ENCODE data around the gene ATP2B2.

ATP2B2 gene

GRCh38 chr3:10434938-10435336 lies 70.4 kb downstream of the ATP2B2 start:
- no peaks in the 10 kb centered on the region for H3K4me1 ChIP-seq (ENCODE audit: low read depth, poor library complexity, severe bottlenecking)
- no peak overlapping the region for H2AFZ ChIP-seq (ENCODE audit: low read depth)
- H3K79me2 ChIP-seq (ENCODE audit: insufficient read depth, low read depth): no peaks in the 10 kb centered on the region
- no peaks in the 10 kb centered on the region for H3K36me3 ChIP-seq (ENCODE audit: insufficient read depth)
- H3K27me3 ChIP-seq (ENCODE audit: insufficient read depth, low read depth): no peaks in the 10 kb centered on the region
- no peak overlapping the region for H3K27ac ChIP-seq
- H3K9ac ChIP-seq: no peak overlapping the region
- no peak overlapping the region for H3K4me3 ChIP-seq (IDR thresholded peaks at IDR 0.05; ENCODE audit: insufficient read depth, low read depth, low read length)
- TF ChIP-seq, protein P1, sequence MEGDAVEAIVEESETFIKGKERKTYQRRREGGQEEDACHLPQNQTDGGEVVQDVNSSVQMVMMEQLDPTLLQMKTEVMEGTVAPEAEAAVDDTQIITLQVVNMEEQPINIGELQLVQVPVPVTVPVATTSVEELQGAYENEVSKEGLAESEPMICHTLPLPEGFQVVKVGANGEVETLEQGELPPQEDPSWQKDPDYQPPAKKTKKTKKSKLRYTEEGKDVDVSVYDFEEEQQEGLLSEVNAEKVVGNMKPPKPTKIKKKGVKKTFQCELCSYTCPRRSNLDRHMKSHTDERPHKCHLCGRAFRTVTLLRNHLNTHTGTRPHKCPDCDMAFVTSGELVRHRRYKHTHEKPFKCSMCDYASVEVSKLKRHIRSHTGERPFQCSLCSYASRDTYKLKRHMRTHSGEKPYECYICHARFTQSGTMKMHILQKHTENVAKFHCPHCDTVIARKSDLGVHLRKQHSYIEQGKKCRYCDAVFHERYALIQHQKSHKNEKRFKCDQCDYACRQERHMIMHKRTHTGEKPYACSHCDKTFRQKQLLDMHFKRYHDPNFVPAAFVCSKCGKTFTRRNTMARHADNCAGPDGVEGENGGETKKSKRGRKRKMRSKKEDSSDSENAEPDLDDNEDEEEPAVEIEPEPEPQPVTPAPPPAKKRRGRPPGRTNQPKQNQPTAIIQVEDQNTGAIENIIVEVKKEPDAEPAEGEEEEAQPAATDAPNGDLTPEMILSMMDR (conservative IDR thresholded peaks at IDR 0.05; ENCODE audit: low read depth, low read length): no peak
- H3K4me2 ChIP-seq: no peak overlapping the region
- H4K20me1 ChIP-seq (ENCODE audit: insufficient read depth): no peaks in the 10 kb centered on the region

GRCh38 chr3:10434144-10434937 lies 71.0 kb downstream of the ATP2B2 start:
- Histone ChIP-seq H3K4me3 (IDR thresholded peaks at IDR 0.05; ENCODE audit: insufficient read depth, low read depth, low read length) (no peak overlapping the region), H3K9ac (no peak overlapping the region), H3K4me1 (ENCODE audit: low read depth, poor library complexity, severe bottlenecking) (no peaks in the 10 kb centered on the region), H4K20me1 (ENCODE audit: insufficient read depth) (no peaks in the 10 kb centered on the region), H3K27ac (no peak overlapping the region), H3K79me2 (ENCODE audit: insufficient read depth, low read depth) (no peaks in the 10 kb centered on the region), H3K27me3 (ENCODE audit: insufficient read depth, low read depth) (no peaks in the 10 kb centered on the region), H3K4me2 (no peak overlapping the region), H2AFZ (ENCODE audit: low read depth) (no peak overlapping the region), H3K36me3 (ENCODE audit: insufficient read depth) (no peaks in the 10 kb centered on the region)
- TF ChIP-seq, protein P1 (conservative IDR thresholded peaks at IDR 0.05; ENCODE audit: low read depth, low read length): no peak

DNA sequence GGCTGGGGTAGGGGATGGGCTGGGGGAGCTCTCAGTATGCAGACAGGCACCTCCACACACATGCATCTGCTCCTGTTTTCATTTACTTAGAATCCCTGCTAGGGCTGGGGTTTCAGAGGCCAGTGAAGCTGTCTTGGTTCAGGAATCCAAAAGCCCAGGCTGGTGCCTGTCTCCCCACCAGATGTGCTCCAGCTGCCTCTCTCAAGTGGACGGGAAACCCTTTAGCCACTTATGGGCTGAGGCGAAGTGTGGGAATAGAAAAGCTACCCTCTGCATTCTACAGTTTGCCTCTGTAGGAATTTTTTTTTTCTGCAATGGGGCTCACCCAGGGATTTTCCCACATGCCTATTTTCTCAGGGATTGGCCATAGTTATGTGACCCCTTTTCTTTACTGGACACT lies 72.5 kb downstream of the ATP2B2 start:
- H3K79me2 ChIP-seq (ENCODE audit: insufficient read depth, low read depth): no peaks in the 10 kb centered on the region
- no peak overlapping the region for H2AFZ ChIP-seq (ENCODE audit: low read depth)
- H4K20me1 ChIP-seq (ENCODE audit: insufficient read depth): no peaks in the 10 kb centered on the region
- H3K27ac ChIP-seq: no peak overlapping the region
- H3K27me3 ChIP-seq (ENCODE audit: insufficient read depth, low read depth): no peaks in the 10 kb centered on the region
- TF ChIP-seq, protein P1 (conservative IDR thresholded peaks at IDR 0.05; ENCODE audit: low read depth, low read length): no peak
- no peak overlapping the region for H3K4me3 ChIP-seq (IDR thresholded peaks at IDR 0.05; ENCODE audit: insufficient read depth, low read depth, low read length)
- H3K9ac ChIP-seq: no peak overlapping the region
- no peaks in the 10 kb centered on the region for H3K4me1 ChIP-seq (ENCODE audit: low read depth, poor library complexity, severe bottlenecking)
- no peak overlapping the region for H3K4me2 ChIP-seq
- no peaks in the 10 kb centered on the region for H3K36me3 ChIP-seq (ENCODE audit: insufficient read depth)

DNA sequence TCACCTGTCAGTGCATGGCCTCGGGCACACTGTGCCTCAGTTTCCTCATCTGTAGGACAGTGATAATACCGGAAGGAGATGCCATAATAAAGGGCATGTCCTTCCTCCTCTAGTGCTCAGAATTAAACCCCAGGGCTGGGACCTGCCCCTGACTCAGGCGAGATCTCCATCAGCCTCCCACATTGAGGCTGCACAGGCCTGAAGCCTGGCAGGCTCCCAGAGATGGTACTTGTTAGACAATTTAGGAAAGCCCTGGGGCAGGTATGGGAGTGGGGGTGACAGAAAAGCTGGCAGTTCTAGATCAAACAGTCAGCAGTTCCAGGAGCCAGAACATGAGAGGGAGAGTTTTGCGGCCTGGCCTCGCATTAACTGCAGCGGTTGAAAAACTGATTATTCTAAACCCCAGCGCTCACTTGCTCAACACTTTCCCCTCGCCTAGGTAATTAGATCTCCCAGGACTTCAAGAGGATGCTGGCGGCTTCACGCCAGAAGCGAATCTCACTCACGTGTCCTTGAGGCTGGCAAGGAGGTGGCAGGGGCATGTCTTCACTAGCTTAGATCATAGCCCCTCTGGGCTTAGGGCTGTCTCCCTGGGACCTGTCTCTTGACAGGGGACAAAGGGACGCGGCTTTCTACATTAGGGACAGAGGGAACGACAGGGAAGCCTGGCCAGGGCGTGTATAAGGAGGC lies 73.1 kb downstream of the ATP2B2 start:
- H3K4me1 ChIP-seq (ENCODE audit: low read depth, poor library complexity, severe bottlenecking): no peaks in the 10 kb centered on the region
- TF ChIP-seq, protein P1 (conservative IDR thresholded peaks at IDR 0.05; ENCODE audit: low read depth, low read length): no peak
- H3K36me3 ChIP-seq (ENCODE audit: insufficient read depth): no peaks in the 10 kb centered on the region
- H3K4me3 ChIP-seq (IDR thresholded peaks at IDR 0.05; ENCODE audit: insufficient read depth, low read depth, low read length): no peak overlapping the region
- no peak overlapping the region for H3K4me2 ChIP-seq
- H3K79me2 ChIP-seq (ENCODE audit: insufficient read depth, low read depth): no peaks in the 10 kb centered on the region
- H3K27me3 ChIP-seq (ENCODE audit: insufficient read depth, low read depth): no peaks in the 10 kb centered on the region
- H4K20me1 ChIP-seq (ENCODE audit: insufficient read depth): no peaks in the 10 kb centered on the region
- no peak overlapping the region for H3K9ac ChIP-seq
- H2AFZ ChIP-seq (ENCODE audit: low read depth): no peak overlapping the region
- H3K27ac ChIP-seq: no peak overlapping the region
